WERI-Rb-1 (cell line): ENCODE measurements around the gene CTSD.
"Not testable (repeated sequence)": the region's sequence is repeated elsewhere in the genome, so short reads cannot be mapped to it uniquely, and the experiment has no call there.

ENCODE experiments used
- DNase-seq: peaks from one replicate; pipeline ENCODE4 v3.0.0-alpha.2; 2020
- H3K27ac ChIP-seq: fragments of 250-450 bp; sonication (Bioruptor Pico); 2 replicates; pipeline ENCODE4 v1.5.1; 2020; ENCODE audit warnings: mild to moderate bottlenecking, moderate library complexity
- H3K27me3 ChIP-seq: fragments of 250-450 bp; sonication (Bioruptor Pico); 2 replicates; pipeline ENCODE4 v1.5.1; 2021; ENCODE audit warnings: mild to moderate bottlenecking, low read depth, moderate library complexity; ENCODE audit not compliant: insufficient read depth, severe bottlenecking
- H3K36me3 ChIP-seq: fragments of 250-450 bp; sonication (Bioruptor Pico); 2 replicates; pipeline ENCODE4 v1.5.1; 2020; ENCODE audit warnings: mild to moderate bottlenecking, moderate library complexity
- H3K4me3 ChIP-seq: 2 replicates; pipeline ENCODE4 v1.5.1; 2011; ENCODE audit warnings: low read depth, mild to moderate bottlenecking, control low read depth, low read length
- H3K9me3 ChIP-seq: fragments of 250-450 bp; sonication (Bioruptor Pico); 2 replicates; pipeline ENCODE4 v1.5.1; 2021; ENCODE audit warnings: mild to moderate bottlenecking, moderate library complexity; ENCODE audit not compliant: severe bottlenecking
- CTCF ChIP-seq: IDR thresholded peaks from 2 replicates; pipeline ENCODE4 v1.5.1; 2011; ENCODE audit warnings: low read depth, mild to moderate bottlenecking, control low read depth, inconsistent platforms, low read length

Gene CTSD

GRCh38 chr11:1805525-1805924 is 41.8 kb upstream of the CTSD start:
- DNase-seq: no peak
- TF ChIP-seq CTCF: no peak
- Histone ChIP-seq H3K27me3 (peaks cover 91% of the 10 kb centered on the region), H3K36me3 (no peaks in the 10 kb centered on the region), H3K27ac (no peak overlapping the region), H3K4me3 (no peak overlapping the region), H3K9me3 (no peaks in the 10 kb centered on the region)

DNA sequence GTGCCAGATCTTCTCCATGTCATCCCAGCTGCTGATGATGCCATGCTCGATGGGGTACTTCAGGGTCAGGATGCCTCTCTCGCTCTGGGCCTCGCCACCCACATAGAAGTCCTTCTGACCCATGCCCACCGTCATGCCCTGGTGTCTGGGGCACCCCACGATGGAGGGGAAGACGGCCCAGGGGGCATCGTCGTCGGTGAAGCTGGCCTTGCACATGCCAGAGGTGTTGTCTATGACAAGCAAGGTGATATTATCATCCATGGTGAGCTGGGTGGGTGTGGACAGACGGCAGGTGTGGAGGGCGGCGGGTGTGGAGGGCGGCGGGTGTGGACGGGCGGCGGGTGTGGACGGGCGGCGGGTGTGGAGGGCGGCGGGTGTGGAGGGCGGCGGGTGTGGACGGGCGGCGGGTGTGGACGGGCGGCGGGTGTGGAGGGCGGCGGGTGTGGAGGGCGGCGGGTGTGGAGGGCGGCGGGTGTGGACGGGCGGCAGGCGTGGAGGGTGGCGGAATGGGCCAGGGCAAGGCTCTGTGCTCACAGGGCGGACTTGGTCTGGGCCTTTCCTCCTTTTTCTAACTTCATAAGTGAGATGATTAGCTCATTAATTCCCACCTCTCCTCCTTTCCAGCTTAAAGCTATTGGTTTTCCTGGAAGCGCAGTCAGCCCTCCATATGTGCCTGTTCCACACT is 40.2 kb upstream of the CTSD start:
- H3K9me3 ChIP-seq, H3K4me3 ChIP-seq, H3K27ac ChIP-seq, H3K36me3 ChIP-seq, DNase-seq: not testable (repeated sequence)
- H3K27me3 ChIP-seq: peaks cover 87% of the 10 kb centered on the region

DNA sequence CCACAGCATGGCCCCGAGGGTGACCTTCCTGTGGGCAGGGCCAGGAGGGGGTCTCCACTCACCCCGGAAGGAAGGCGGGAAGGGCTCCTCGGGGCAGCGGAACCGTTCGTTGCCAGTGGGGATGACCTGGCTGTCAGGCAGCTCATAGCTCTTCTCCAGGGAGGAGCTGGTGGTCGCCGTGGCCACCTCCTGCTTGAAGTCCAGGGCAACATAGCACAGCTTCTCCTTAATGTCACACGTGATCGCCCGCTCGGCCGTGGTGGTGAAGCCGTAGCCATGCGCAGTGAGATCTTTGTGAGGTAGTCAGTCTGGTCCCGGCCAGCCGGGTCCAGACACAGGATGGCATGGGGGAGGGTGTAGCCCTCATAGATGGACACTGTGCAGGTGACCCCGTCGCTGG is 39.5 kb upstream of the CTSD start:
- H3K9me3 ChIP-seq: no peaks in the 10 kb centered on the region
- no peak for DNase-seq
- no peaks in the 10 kb centered on the region for H3K36me3 ChIP-seq
- H3K4me3 ChIP-seq: no peak overlapping the region
- H3K27ac ChIP-seq: no peak overlapping the region
- H3K27me3 ChIP-seq: peaks cover 87% of the 10 kb centered on the region
- no peak for TF ChIP-seq CTCF

DNA sequence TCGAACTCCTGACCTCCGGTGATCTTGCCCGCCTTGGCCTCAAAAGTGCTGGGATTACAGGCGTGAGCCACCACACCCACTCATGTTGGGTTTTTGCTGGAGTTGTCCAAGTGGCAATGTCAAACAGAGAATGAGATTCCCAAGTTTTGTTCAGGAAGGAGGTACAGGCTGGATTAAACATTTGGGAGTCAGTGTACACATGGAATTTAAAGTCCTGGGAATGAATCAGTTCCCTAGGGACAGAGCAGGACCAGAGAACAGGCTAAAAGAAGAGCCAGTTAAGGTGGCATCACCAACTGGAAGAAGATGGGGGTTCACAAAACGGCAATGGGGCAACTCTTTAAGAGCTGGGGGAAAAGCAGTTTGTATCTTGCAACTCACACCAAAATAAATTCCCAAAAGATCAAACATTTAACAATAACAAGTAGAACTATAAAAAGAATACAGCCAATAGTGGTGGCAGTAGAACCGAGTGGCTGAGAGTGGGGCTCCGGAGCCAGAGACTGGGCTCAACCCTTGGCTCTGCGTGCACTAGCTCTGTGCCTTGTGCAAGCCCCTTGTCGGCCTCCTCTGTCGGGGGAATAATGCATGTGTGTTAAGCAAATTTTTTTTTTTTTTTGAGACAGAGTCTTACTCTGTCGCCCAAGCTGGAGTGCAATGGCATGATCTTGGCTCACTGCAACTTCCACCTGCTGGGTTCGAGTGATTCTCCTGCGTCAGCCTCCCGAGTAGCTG is 33.8 kb upstream of the CTSD start:
- TF ChIP-seq CTCF: no peak
- Histone ChIP-seq H3K4me3 (no peak overlapping the region), H3K27me3 (peaks cover 87% of the 10 kb centered on the region), H3K27ac (no peak overlapping the region), H3K9me3 (no peaks in the 10 kb centered on the region), H3K36me3 (no peaks in the 10 kb centered on the region)
- DNase-seq: no peak

DNA sequence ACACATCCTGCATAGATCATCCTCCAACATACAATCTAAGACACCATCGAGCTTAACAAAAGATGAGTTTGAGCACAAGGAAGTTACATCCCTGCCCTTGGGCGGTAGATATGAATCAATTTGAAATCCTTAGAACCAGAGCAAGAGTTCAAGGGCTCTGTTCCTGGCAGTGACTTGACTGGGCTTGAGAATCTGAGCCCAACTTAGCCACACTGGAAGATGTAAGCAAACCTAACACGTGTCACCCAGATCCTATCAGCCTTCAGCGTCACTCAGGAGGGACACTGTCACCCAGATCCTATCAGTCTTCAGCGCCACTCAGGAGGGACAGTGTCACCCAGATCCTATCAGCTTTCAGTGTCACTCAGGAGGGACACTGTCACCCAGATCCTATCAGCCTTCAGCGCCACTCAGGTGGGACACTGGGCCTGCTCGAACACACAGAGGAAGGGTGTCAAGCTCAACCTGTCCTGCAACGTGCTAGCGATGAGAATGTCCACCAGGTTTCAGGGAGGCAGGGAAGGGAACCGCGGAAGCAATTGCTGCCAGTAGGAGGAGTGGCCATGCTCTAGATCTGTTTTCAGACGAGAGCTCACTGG is 32.8 kb upstream of the CTSD start:
- H3K27me3 ChIP-seq: peaks cover 87% of the 10 kb centered on the region
- H3K9me3 ChIP-seq: no peaks in the 10 kb centered on the region
- H3K36me3 ChIP-seq: no peaks in the 10 kb centered on the region
- no peak overlapping the region for H3K27ac ChIP-seq
- no peak for DNase-seq
- TF ChIP-seq CTCF: no peak
- H3K4me3 ChIP-seq: no peak overlapping the region

DNA sequence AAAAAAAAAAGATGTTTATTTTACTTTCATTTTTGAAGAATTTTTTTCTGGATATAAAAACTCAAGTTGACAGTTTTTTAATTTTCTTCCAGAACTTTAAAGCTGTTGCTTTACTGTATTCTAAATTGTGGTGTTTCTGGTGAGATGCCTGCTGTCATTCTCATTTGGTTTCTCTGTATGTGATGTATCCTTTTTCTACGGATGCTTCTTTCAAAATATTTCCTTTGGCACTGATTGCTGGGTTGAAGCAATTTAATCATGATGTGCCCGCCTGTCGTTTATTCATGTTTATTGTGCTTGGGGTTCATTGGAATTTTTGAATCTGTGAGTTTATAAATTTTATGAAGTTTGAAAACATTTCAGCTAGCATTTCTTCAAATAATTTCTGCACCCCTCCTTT is 29.4 kb upstream of the CTSD start:
- H3K4me3 ChIP-seq: no peak overlapping the region
- TF ChIP-seq CTCF: no peak
- DNase-seq: no peak
- H3K36me3 ChIP-seq: no peaks in the 10 kb centered on the region
- peaks cover 91% of the 10 kb centered on the region for H3K27me3 ChIP-seq
- peaks cover 5% of the 10 kb centered on the region for H3K9me3 ChIP-seq
- H3K27ac ChIP-seq: no peak overlapping the region
